NCI-H2196 treated with DMSO at 0.1 percent for 48 hours (cell line): ENCODE measurements around the gene RPL34.
A peak's percentile ranks its signal among the peaks of the same experiment; 100 is the strongest.

Experiments used
- DNase-seq: peaks from one replicate; lab custom pipeline; 2025; ENCODE audit not compliant: unreplicated experiment; lab: John Stamatoyannopoulos, UW

Gene RPL34

DNA sequence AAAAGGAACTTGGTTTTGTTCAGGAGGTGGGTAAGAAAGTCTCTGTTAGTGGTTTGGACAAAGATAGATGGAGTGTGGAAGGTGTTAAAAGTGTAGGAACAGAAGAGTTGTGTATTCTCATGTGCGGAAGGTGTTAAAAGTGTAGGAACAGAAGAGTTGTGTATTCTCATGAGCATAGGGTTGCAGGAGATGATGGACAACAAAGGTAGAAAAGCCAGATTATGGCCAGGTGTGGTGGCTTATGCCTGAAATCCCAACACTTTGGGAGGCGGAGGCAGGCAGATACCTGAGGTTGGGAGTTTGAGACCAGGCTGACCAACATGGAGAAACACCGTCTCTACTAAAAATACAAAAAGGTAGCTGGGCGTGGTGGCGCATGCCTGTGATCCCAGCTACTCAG, 2.5 kb downstream of the RPL34 start:
- DNase-seq, result no peak

GRCh38 chr4:108624263-108625056, 4.1 kb downstream of the RPL34 start:
- DNase-seq, result no peak

GRCh38 chr4:108626056-108626455, 5.7 kb downstream of the RPL34 start:
- no peak for DNase-seq

- no peak for DNase-seq
These were observed 8.0 kb downstream of the RPL34 start for GRCh38 chr4:108628411-108628810.

DNA sequence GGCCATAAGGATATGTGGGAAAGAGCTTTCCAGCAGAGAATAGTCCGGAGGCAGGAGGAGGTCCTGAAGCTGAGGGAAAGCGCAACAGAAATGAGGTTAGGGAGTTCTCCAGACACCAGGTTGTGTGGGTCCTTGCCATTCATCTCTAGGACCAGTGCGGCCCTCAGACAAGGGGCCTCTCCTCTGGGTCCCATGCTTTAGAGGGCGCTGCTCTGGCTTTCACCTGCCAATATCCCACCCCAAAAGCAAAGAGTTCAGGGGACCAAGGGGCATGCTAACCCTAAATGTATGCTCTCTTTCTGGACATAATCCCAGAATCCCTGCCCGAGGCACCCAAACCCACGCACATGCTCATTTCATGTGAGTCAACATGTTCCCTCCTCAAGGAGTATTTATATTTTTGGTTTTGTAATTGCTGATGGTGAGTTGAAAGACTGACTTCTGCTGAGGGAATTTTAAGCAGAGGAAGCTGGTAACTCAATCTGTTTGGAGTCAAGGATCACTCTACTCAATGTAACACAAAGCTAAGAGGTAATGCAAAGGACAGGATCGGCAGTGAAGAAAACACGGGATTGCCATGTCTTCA, 14.8 kb downstream of the RPL34 start:
- DNase-seq, result no peak

DNA sequence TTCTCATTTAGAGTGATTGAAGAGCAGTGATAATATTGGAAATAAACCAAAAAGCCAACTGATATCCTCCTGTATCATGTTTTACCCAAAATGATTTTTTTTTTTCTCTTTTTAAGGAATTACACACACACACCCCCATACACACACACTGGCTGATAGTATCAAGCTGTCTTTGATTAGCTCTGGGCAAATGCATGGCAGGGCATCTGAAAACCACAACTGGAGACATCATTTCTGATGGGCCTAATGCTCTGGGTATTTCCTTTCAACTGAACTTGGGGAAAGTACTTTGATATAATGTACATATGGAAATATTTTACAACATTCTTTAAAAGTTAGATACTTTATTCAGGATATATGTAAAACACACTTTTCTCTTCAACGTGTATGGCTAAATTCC, 15.9 kb downstream of the RPL34 start:
- DNase-seq, result no peak

DNA sequence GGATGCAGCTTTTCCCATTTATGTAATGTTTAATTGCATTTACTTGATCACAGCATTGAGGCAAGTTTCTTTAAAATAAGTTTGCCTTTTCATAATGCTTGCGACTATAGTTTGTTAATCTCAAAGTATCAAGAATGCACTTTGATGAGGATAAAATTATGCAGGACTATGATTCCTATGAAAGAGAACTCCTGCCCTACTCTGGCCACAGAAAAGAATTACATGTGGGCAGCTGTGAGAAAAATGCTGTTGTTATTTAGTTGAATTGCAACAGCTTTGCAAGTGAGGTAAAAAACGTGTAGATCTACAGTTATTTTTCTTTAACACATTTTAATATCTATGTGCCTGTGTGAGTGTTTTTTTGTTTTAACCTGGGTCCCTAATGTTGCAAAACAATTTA, 17.5 kb downstream of the RPL34 start:
- no peak for DNase-seq

DNA sequence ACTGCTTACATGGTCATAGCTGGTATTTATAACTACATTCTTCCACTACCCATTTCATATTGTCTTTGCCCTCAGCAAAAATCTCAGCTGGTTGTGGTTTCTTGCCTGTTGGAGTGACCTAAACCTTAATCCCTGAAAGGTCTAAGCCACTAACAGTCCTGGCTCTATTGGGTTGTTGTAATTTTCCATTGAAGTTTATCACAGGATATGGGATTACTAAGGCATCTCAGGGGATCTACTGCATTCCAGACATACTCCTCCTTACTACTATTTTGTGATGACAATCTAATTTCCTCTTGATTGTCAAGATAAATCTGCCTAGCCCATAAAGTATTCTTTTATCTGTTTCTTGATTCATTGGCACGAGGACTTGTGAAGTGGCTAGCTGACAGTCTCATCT, 23.9 kb downstream of the RPL34 start:
- no peak for DNase-seq

- DNase-seq, result no peak
These were observed 26.3 kb downstream of the RPL34 start for GRCh38 chr4:108646706-108647105.

GRCh38 chr4:108649863-108650211, 29.5 kb downstream of the RPL34 start:
- no peak for DNase-seq

DNA sequence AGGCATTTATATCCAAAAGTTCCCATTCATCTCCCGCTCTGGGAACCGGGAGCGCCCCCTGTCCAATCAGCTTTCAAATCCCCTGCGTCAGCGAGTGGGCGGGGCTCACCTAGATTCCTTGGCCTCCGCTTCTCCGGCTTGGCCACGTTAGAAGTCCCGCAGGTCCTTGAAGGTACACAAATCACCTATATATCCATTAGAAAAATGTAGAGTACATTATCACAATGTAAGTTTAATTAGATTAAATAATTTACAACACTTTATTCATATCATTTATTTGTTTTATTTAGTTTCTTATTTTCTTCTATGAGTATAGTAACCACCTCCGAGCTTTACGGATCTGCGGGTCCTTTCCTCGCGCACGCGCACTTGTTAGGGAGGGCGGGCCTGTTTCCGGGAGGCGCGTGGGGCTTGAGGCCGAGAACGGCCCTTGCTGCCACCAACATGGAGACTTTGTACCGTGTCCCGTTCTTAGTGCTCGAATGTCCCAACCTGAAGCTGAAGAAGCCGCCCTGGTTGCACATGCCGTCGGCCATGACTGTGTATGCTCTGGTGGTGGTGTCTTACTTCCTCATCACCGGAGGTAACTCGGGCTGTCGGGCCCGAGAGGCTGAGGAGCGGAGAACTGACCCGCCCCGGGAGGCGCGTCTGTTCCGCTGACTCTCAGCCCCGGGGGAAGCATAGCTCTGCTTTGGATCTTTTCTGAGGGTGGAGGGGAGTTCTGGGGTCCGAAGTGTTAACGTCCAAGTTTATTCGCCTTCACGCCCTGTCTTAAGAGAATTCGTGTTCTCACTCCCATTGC, 30.0 kb downstream of the RPL34 start, which contains the start of gene OSTC:
Gene OSTC, plus strand, starts transcription at position 388 of the 802 bp plus-strand sequence. Its CDS starts 57 bp downstream, at position 445.
- DNase-seq, result peak; percentile 75

- no peak for DNase-seq
These were observed 30.8 kb downstream of the RPL34 start for GRCh38 chr4:108651014-108651791.

GRCh38 chr4:108662629-108663028, 42.3 kb downstream of the RPL34 start:
- no peak for DNase-seq

GRCh38 chr4:108674356-108674977, 54.1 kb downstream of the RPL34 start:
- no peak for DNase-seq
